HFFc6 (cell line): ENCODE data around the gene FILIP1L. TPM values are rescaled to one million over a fixed set of nuclear protein-coding genes. Genes with fewer than 3 reads are reported as not detected.

Source experiments
- DNase-seq: peaks from one replicate; pipeline ENCODE4 v3.0.0-alpha.2; 2018
- H3K27ac Mint-ChIP-seq: 2 replicates; pipeline ENCODE4 v1.8.0; 2020; ENCODE audit warnings: mild to moderate bottlenecking, mixed read lengths
- H3K27me3 Mint-ChIP-seq: 2 replicates; pipeline ENCODE4 v1.8.0; 2021; ENCODE audit warnings: mild to moderate bottlenecking, moderate library complexity, mixed read lengths; ENCODE audit not compliant: insufficient read depth
- H3K36me3 Mint-ChIP-seq: 2 replicates; pipeline ENCODE4 v1.8.0; 2021; ENCODE audit warnings: low read depth, mixed read lengths
- H3K4me1 Mint-ChIP-seq: 2 replicates; pipeline ENCODE4 v1.8.0; 2020; ENCODE audit warnings: low read depth, mixed read lengths
- H3K4me3 Mint-ChIP-seq: 2 replicates; pipeline ENCODE4 v1.8.0; 2020; ENCODE audit warnings: mild to moderate bottlenecking, moderate library complexity, mixed read lengths
- H3K9me3 Mint-ChIP-seq: 2 replicates; pipeline ENCODE4 v1.8.0; 2020; ENCODE audit warnings: mild to moderate bottlenecking, mixed read lengths
- CTCF ChIP-seq: fragments of 200-600 bp; sonication (generic); IDR thresholded peaks from 2 replicates; pipeline ENCODE4 v1.5.0; 2021; ENCODE audit warnings: antibody characterized with exemption, mild to moderate bottlenecking
- total RNA-seq, 6 experiments: library from RNA; stranded (reverse); fragmentation: NEBNext Ultra II Directional; extraction: Animal tissue kit (Norgen Biotek cat#: 25700); gene quantifications; 2 replicates in 1 of 6; 3 replicates in 5 of 6; pipeline ENCODE4 v1.2.3, GENCODE V29; 2021

FILIP1L gene
- total RNA-seq, 6 experiments from 2014 or later, result 37.8 to 54.7 (median 48.2) TPM

GRCh38 chr3:99952306-99952705 is 162.0 kb downstream of the FILIP1L start:
- TF ChIP-seq CTCF, result no peak
- Mint-ChIP-seq H3K27ac (peak overlapping the region; percentile 72), H3K9me3 (no peaks in the 10 kb centered on the region), H3K36me3 (no peaks in the 10 kb centered on the region), H3K27me3 (no peaks in the 10 kb centered on the region), H3K4me3 (peak overlapping the region; percentile 40), H3K4me1 (peaks cover 43% of the 10 kb centered on the region)
- peak; percentile 70 for DNase-seq

GRCh38 chr3:99951701-99952100 is 162.6 kb downstream of the FILIP1L start:
- H3K27me3 Mint-ChIP-seq, result no peaks in the 10 kb centered on the region
- DNase-seq, result no peak
- H3K4me1 Mint-ChIP-seq, result peaks cover 39% of the 10 kb centered on the region
- TF ChIP-seq CTCF, result no peak
- H3K36me3 Mint-ChIP-seq, result no peaks in the 10 kb centered on the region
- no peaks in the 10 kb centered on the region for H3K9me3 Mint-ChIP-seq
- peak overlapping the region; percentile 72 for H3K27ac Mint-ChIP-seq
- no peak overlapping the region for H3K4me3 Mint-ChIP-seq

GRCh38 chr3:99950921-99951320 is 163.4 kb downstream of the FILIP1L start:
- Mint-ChIP-seq H3K27me3 (no peaks in the 10 kb centered on the region), H3K36me3 (no peaks in the 10 kb centered on the region), H3K27ac (peak overlapping the region; percentile 72), H3K9me3 (no peaks in the 10 kb centered on the region), H3K4me3 (no peak overlapping the region), H3K4me1 (peaks cover 40% of the 10 kb centered on the region)
- TF ChIP-seq CTCF, result no peak
- DNase-seq, result no peak

- H3K27ac Mint-ChIP-seq, result no peak overlapping the region
- H3K36me3 Mint-ChIP-seq, result no peaks in the 10 kb centered on the region
- TF ChIP-seq CTCF, result no peak
- DNase-seq, result no peak
- H3K27me3 Mint-ChIP-seq, result no peaks in the 10 kb centered on the region
- H3K4me3 Mint-ChIP-seq, result no peak overlapping the region
- no peaks in the 10 kb centered on the region for H3K9me3 Mint-ChIP-seq
- peaks cover 49% of the 10 kb centered on the region for H3K4me1 Mint-ChIP-seq
Observed at GRCh38 chr3:99949956-99950670, 164.2 kb downstream of the FILIP1L start.

- Mint-ChIP-seq H3K36me3 (no peaks in the 10 kb centered on the region), H3K4me3 (no peak overlapping the region), H3K9me3 (no peaks in the 10 kb centered on the region), H3K4me1 (peaks cover 58% of the 10 kb centered on the region), H3K27me3 (no peaks in the 10 kb centered on the region; the same call in 1 of the 2 replicates), H3K27ac (no peak overlapping the region)
- TF ChIP-seq CTCF, result no peak
- no peak for DNase-seq
Observed at GRCh38 chr3:99948467-99949089, 165.7 kb downstream of the FILIP1L start.
